ENCODE data around the gene RCL1.
"Not testable (repeated sequence)": the region's sequence is repeated elsewhere in the genome, so short reads cannot be mapped to it uniquely, and the experiment has no call there.

Gene RCL1

GRCh38 chr9:4792572-4793458 lies at the start of gene RCL1:
Gene RCL1 (plus strand): TSS chr9:4792944. CDS start chr9:4793092, 148 bp downstream.
- DNase-seq, result peak; percentile 97

- no peak for DNase-seq
Observed at GRCh38 chr9:4743131-4743875, 49.4 kb upstream of the RCL1 start.

DNA sequence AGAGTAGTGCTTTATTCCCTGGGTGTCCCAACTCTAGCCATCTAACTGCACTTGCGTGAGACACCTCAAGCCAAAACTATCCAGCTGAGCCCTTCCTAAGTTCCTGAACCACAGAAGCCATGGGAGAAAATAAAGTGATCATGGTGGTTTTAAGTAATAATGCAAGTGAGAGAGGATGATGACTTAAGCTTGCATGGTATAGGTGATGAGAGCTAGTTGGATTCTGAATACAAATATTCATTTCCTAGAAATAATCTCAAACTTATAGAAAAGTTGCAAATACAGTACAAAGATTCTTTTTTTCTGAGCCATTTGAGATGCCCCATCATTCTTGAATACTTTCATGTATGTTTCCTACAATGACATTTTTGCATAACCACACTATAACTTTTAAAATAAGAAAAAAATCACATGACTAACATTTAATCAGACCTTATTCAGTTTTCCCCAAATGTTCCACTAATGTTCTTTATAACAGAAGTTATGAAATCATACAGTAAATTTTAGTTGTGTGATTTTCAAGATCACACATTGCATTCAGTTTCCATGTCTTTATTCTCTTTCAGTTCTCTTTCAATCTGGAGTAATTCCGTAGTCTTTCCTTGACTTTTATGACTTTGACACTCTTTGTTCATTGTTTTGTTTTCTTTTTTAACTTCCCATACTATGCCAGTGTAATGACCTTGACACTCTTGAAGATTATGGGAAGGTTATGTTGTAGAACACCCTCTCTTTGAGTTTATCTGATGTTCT lies 46.3 kb upstream of the RCL1 start:
- DNase-seq, result no peak

DNA sequence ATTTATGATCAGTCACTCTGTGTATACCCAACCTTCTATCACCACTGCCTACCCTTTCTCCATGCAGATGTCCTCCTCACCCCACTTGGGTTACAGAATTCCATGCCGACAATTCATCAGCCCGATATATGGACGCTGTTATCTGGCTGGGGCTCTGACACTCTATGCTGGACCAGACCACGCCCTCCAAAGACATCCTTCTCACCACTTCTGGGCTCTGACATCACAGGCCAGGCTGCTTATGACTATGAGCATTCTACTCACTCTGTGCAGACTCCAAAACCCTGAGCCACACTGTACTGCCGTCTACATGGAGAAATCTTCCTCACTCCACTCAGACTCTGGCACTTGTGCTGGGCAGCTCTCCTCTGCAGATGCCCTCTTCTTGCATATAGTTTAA lies 44.1 kb upstream of the RCL1 start:
- DNase-seq, result no peak

- no peak for DNase-seq
Observed at GRCh38 chr9:4750023-4750673, 42.6 kb upstream of the RCL1 start.

- not testable (repeated sequence) for DNase-seq
Observed at GRCh38 chr9:4754530-4754929, 38.2 kb upstream of the RCL1 start.

GRCh38 chr9:4755026-4755609 lies 37.6 kb upstream of the RCL1 start:
- no peak for DNase-seq

DNA sequence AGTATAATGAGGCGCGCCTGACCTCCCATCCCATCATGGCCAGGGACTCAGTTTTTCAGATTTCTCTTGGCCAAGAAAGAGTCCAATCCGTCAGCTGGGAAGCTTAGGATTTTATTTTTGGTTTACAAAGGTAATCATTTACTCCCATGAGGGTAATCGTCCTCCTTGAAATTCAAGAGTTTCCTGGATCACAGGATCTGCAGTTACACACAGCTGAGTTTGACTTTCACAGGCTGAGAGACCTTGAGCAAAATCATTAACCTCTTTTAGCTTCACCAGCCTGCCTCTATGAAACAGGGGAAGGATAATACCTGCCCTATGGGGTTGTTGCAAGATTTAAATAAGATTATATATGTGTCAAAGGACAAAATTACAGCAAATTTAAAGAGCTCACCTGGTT lies 36.3 kb upstream of the RCL1 start:
- no peak for DNase-seq

DNA sequence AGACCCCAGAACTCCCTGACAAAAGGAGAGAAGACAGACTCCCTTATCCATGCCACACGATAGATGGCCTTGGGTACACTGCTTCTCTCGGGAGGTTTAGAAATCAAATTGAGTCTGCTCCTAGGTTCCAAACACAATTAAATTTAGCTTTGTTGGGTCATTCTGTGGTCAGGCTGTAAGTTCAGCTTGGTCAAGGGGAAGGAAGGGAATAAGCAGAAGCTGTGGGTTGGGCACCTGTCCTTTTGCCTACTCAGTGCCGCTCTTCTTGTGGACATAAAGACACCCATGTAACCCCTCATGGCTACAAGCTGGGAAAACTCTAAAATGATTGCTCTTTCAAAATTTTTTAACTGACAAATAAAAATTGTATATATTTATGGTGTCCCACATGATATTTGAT lies 32.6 kb upstream of the RCL1 start:
- no peak for DNase-seq

DNA sequence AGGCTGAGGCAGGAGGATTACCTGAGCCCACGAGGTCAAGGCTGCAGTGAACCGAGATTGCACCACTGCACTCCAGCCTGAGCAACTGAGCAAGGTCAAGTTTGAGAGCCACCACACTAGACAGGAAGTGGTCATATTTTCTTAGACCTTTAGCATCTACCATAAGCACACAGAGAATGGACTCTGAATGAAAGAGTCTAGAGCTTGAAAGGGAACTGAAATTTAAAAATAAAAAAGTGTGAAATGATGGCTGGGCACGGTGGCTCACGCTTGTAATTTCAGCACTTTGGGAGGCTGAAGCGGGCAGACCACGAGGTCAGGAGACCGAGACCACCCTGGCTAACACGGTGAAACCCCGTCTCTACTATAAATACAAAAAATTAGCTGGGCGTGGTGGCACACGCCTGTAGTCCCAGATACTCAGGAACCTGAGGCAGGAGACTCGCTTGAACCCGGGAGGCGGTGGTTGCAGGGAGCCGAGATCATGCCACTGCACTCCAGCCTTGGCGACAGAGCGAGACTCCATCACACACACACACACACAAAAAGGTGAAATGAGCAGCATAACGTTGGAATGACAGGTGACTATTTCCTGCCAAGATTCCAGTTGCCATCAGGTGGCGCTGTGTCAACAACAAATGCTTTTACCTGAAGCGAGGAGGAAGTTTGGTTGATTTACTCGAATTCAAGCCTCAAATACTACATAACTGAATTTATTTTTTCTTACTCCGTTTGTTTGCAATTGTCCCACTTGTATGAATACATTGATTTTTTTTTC lies 30.4 kb upstream of the RCL1 start:
- peak; percentile 64 for DNase-seq

- DNase-seq, result no peak
Observed at GRCh38 chr9:4762886-4763541, 29.7 kb upstream of the RCL1 start.

DNA sequence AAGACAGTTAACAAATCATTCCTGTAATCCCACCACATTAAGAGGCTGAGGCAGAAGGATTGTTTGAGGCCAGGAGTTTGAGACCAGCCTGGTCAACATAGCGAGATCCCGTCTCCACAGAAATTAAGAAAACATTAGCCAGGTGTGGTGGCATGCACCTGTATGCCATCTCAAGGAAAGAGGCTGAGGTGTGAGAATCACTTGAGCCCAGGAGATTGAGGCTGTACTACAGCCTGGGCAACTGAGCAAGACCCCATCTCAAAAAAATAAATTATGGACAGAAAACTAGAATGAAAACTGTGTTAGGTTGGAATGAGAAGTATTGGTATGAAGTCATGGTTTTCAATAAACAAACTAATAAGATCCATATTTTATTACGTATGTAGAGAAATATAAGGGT lies 28.7 kb upstream of the RCL1 start:
- no peak for DNase-seq

GRCh38 chr9:4768681-4769080 lies 24.1 kb upstream of the RCL1 start:
- DNase-seq, result no peak

DNA sequence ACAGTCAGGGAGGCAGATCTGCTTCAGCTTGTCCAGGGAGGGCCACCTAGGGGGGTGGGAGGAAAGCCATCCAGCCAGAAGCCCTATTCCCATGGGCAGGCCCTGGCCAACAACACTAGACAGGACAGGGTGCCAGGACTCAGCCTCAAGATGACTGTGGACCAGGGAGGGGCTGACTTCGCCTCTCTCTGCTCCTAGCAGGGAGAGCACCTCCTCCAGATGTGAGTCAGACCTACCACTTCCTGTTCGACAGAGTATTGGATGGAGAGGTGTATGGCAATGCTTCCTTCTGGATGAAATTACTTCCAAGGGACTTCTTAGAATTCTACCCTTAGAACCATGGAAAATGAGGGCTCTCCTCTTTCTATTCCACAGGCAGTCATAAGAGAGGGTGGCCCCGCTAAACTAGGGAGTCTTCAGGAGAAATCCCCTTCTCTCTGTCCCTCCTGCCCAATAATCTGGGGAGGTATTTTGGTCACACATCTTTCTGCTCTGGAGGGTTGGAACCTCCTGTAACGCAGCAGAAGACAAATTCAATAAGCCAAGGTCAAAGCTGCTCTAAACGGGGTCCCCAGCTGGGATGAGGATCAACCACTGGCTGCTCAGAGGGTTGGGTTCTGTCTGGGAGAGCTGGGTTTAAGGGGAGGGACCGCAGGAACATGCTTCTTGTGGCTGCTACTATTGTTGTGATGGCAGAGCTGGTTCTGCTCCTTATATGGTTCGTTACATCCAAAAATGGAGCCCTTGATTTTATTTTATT lies 23.2 kb upstream of the RCL1 start:
- DNase-seq, result no peak

DNA sequence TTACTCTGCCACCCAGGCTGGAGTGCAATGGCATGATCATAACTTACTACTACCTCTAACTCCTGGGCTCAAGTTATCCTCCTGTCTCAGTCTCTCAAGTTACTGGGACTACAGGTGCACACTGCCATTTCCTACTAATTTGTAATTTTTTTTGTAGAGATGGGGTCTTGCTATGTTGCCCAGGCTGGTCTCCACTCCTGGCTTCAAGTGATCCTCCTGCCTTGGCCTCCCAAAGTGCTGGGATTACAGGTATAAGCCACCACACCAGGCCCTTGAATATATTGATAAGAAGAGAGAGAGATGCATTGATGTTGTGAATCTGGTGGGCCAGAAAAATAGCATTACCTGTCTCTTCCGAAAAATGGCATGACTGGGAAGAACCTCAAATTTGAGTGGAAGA lies 21.0 kb upstream of the RCL1 start:
- DNase-seq, result no peak

DNA sequence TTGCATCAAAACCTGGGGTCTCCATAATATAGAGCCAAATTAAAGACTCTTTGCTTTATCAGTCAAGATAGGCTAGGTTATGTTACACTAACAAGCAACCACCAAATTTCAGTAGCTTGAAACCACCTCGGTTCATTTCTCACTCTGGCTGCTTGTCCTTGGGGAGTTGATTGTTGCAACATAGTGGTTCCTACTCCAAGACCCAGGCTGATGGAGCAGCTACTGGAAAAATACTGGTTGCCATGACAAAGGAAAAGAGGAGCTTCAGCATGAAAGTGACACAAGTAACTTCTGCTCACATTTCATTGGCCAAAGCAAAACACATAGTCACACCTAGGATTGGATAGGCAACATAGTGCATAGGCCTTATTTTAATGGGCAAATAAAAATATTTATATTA lies 18.5 kb upstream of the RCL1 start:
- DNase-seq, result no peak

DNA sequence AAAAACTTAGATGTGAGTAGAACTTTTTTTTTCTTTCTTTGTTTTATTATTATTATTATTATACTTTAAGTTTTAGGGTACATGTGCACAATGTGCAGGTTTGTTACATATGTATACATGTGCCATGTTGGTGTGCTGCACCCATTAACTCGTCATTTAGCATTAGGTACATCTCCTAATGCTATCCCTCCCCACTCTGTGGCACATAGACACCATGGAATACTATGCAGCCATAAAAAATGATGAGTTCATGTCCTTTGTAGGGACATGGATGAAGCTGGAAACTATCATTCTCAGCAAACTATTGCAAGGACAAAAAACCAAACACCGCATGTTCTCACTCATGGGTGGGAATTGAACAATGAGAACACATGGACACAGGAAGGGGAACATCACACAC lies 17.8 kb upstream of the RCL1 start:
- not testable (repeated sequence) for DNase-seq

DNA sequence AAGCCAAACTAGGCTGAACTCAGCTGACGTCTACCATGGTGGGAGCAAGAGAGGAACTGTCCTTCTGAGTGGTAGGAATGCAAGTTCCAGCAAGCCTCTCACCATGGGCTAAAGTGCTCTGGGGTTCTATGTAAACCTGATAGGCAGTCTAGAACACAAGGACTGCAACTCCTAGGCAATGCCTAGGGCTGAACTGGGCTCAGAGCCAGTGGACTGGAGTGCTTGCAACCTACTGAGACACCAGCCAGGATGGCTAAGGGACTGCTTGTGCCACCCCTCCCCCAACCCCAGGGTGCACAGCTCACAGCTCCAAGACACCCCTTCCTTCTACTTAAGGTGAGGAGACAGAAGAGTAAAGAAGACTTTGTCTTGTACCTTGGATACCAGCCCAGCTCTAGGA lies 12.1 kb upstream of the RCL1 start:
- DNase-seq, result no peak

- no peak for DNase-seq
Observed at GRCh38 chr9:4781408-4781807, 11.3 kb upstream of the RCL1 start.

GRCh38 chr9:4783191-4783590 lies 9.6 kb upstream of the RCL1 start:
- DNase-seq, result not testable (repeated sequence)
